ENCODE measurements around the gene NOL11. TPM values are rescaled to one million over a fixed set of nuclear protein-coding genes. Genes with fewer than 3 reads are reported as not detected.

NOL11 gene
- polyA plus RNA-seq, 2 of the 4 experiments (the other 2 are of a cell fraction): 79.6 to 118 TPM

GRCh38 chr17:67672592-67673335 lies 45.0 kb upstream of the NOL11 start:
- POLR2A ChIA-PET: no interaction called here
- H3K9me3 ChIP-seq: no peaks in the 10 kb centered on the region
- CTCF ChIA-PET: interaction anchor here (1.0 kb wide), 2 partner anchors 32 to 294 kb away, joined by 3 to 4 read pairs; no protein-coding TSS in a partner anchor
- TF ChIP-seq FOSL2 (IDR thresholded peaks at IDR 0.05): no peak
- no peak for TF ChIP-seq FOSL2 (CRISPR knock-in tag; IDR thresholded peaks at IDR 0.05)
- TF ChIP-seq HOXA7 (CRISPR knock-in tag; IDR thresholded peaks at IDR 0.05): no peak
- TF ChIP-seq RAD21 (conservative IDR thresholded peaks at IDR 0.05 in 1 of 2, IDR thresholded peaks at IDR 0.05 in 1 of 2): no peak
- no peak for TF ChIP-seq TFCP2L1 (CRISPR knock-in tag; IDR thresholded peaks at IDR 0.05)
- no peak for TF ChIP-seq RCOR1 (IDR thresholded peaks at IDR 0.05; ENCODE audit: low read depth, low read length)
- no peak for TF ChIP-seq CEBPB (IDR thresholded peaks at IDR 0.05)
- H3K4me1 ChIP-seq: no peaks in the 10 kb centered on the region
- FAIRE-seq: no peak
- no peak overlapping the region for H3K4me2 ChIP-seq
- no peak overlapping the region for H3K4me3 ChIP-seq
- WGBS (ENCODE audit: missing lambda C conversion rate): 81% methylated on average over 10 of the region's 10 CpGs
- no peak for ATAC-seq
- DNase-seq (ENCODE audit: low read depth in 1 of 2, low spot score in 1 of 2): no peak
- no peak overlapping the region for H3K27ac ChIP-seq

GRCh38 chr17:67675481-67675880 lies 42.3 kb upstream of the NOL11 start:
- ATAC-seq: no peak
- no peak overlapping the region for H3K27ac ChIP-seq
- ChIA-PET CTCF (no interaction called here), POLR2A (no interaction called here)
- no peaks in the 10 kb centered on the region for H3K4me1 ChIP-seq
- DNase-seq (ENCODE audit: low read depth in 1 of 2, low spot score in 1 of 2): no peak
- 82% methylated on average over 4 of the region's 4 CpGs for WGBS (ENCODE audit: missing lambda C conversion rate)
- H3K4me3 ChIP-seq: no peak overlapping the region
- TF ChIP-seq CHD4 (IDR thresholded peaks at IDR 0.05; ENCODE audit: borderline replicate concordance) (no peak), RFX5 (IDR thresholded peaks at IDR 0.05) (no peak), BHLHE40 (IDR thresholded peaks at IDR 0.05; ENCODE audit: low read depth, low read length) (no peak), FOXS1 (CRISPR knock-in tag; IDR thresholded peaks at IDR 0.05) (no peak), KDM1A (IDR thresholded peaks at IDR 0.05; ENCODE audit: low read depth) (no peak), ATOH8 (CRISPR knock-in tag; IDR thresholded peaks at IDR 0.05; ENCODE audit: low read depth) (no peak), MAX (IDR thresholded peaks at IDR 0.05) (no peak), TFCP2L1 (CRISPR knock-in tag; IDR thresholded peaks at IDR 0.05) (no peak)
- H3K9me3 ChIP-seq: no peaks in the 10 kb centered on the region
- FAIRE-seq: no peak
- no peak overlapping the region for H3K4me2 ChIP-seq

- 45% methylated on average over 4 of the region's 4 CpGs for WGBS (ENCODE audit: missing lambda C conversion rate)
- Histone ChIP-seq H3K9me3 (no peaks in the 10 kb centered on the region), H3K27ac (no peak overlapping the region), H3K4me1 (no peaks in the 10 kb centered on the region), H3K4me2 (no peak overlapping the region), H3K4me3 (no peak overlapping the region)
- TF ChIP-seq JUNB (IDR thresholded peaks at IDR 0.05): no peak
- ATAC-seq (no peak), DNase-seq (ENCODE audit: low read depth in 1 of 2, low spot score in 1 of 2) (no peak), FAIRE-seq (no peak)
- POLR2A ChIA-PET: no interaction called here
- CTCF ChIA-PET: interaction anchor here (1.2 to 2.3 kb wide), 4 partner anchors 10 to 301 kb away, joined by 3 to 7 read pairs (median 4); no protein-coding TSS in a partner anchor
Measured at GRCh38 chr17:67676305-67676704, 41.4 kb upstream of the NOL11 start.

GRCh38 chr17:67678414-67678813 lies 39.3 kb upstream of the NOL11 start:
- DNase-seq (ENCODE audit: low read depth in 1 of 2, low spot score in 1 of 2) (no peak), ATAC-seq (no peak), FAIRE-seq (no peak)
- WGBS (ENCODE audit: missing lambda C conversion rate): 79% methylated on average over 2 of the region's 2 CpGs
- no peak overlapping the region for H3K27ac ChIP-seq
- TF ChIP-seq HOXB13 (CRISPR knock-in tag; IDR thresholded peaks at IDR 0.05; ENCODE audit: low read depth): no peak
- TF ChIP-seq BCL3 (IDR thresholded peaks at IDR 0.05): no peak
- no peak for TF ChIP-seq KDM1A (IDR thresholded peaks at IDR 0.05; ENCODE audit: low read depth)
- no peaks in the 10 kb centered on the region for H3K4me1 ChIP-seq
- H3K9me3 ChIP-seq: no peaks in the 10 kb centered on the region
- POLR2A ChIA-PET: no interaction called here
- no peak overlapping the region for H3K4me3 ChIP-seq
- CTCF ChIA-PET: interaction anchor here (0.6 to 1.6 kb wide), 3 partner anchors 14 to 596 kb away, joined by 3 to 7 read pairs (median 3); no protein-coding TSS in a partner anchor
- no peak overlapping the region for H3K4me2 ChIP-seq
